HUES6 (cell line): ENCODE results near the gene SRP19.

Experiments used
- H3K27ac ChIP-seq: 2 replicates; pipeline ENCODE4 v1.7.0; 2013; ENCODE audit warnings: low read depth, mild to moderate bottlenecking, low read length, inconsistent platforms
- H3K27me3 ChIP-seq: 2 replicates; pipeline ENCODE4 v1.6.1; 2013; ENCODE audit warnings: low read length; ENCODE audit not compliant: control insufficient read depth, insufficient read depth
- H3K36me3 ChIP-seq: 2 replicates; pipeline ENCODE4 v1.6.1; 2013; ENCODE audit warnings: low read length; ENCODE audit not compliant: control insufficient read depth, insufficient read depth
- H3K4me1 ChIP-seq: 2 replicates; pipeline ENCODE4 v1.6.1; 2013; ENCODE audit warnings: low read length; ENCODE audit not compliant: control insufficient read depth, insufficient read depth
- H3K4me3 ChIP-seq: 2 replicates; pipeline ENCODE4 v1.5.1; 2013; ENCODE audit warnings: low read depth, low read length
- H3K9ac ChIP-seq: one replicate; pipeline ENCODE4 v1.6.1; 2013; ENCODE audit warnings: mild to moderate bottlenecking, low read length
- H3K9me3 ChIP-seq: 2 replicates; pipeline ENCODE4 v1.6.1; 2013; ENCODE audit warnings: low read depth, low read length; ENCODE audit not compliant: control insufficient read depth, insufficient read depth

Gene SRP19

GRCh38 chr5:112918136-112918535 is 57.0 kb downstream of the SRP19 start:
- no peak overlapping the region for H3K9ac ChIP-seq
- H3K27ac ChIP-seq: no peak overlapping the region
- H3K27me3 ChIP-seq: peaks cover 7% of the 10 kb centered on the region; the same call in 1 of the 2 replicates
- H3K4me1 ChIP-seq: no peaks in the 10 kb centered on the region
- H3K9me3 ChIP-seq: no peaks in the 10 kb centered on the region
- H3K4me3 ChIP-seq: no peak overlapping the region
- peaks cover 41% of the 10 kb centered on the region for H3K36me3 ChIP-seq

- Histone ChIP-seq H3K9ac (no peak overlapping the region), H3K4me1 (peaks cover 5% of the 10 kb centered on the region; the same call in 1 of the 2 replicates), H3K27ac (no peak overlapping the region), H3K36me3 (peaks cover 41% of the 10 kb centered on the region), H3K4me3 (no peak overlapping the region), H3K9me3 (no peaks in the 10 kb centered on the region), H3K27me3 (peaks cover 13% of the 10 kb centered on the region; the same call in 1 of the 2 replicates)
Observed at GRCh38 chr5:112918679-112919078, 57.6 kb downstream of the SRP19 start.
